ENCODE data around the gene KHDC1. TPM values are rescaled to one million over a fixed set of nuclear protein-coding genes. Genes with fewer than 3 reads are reported as not detected.
A peak's percentile ranks its signal among the peaks of the same experiment; 100 is the strongest.

KHDC1 gene
- total and polyA plus RNA-seq, 2 of the 4 experiments (the other 2 are of a cell fraction), result 1.6 to 5.5 TPM

GRCh38 chr6:73233048-73233447, 29.9 kb downstream of the KHDC1 start:
- Histone ChIP-seq H2AFZ (replicated peaks; ENCODE audit: low read length, poor library complexity) (no peak overlapping the region), H3K4me1 (ENCODE audit: control insufficient read depth, insufficient read depth, low read length) (peaks cover 4% of the 10 kb centered on the region), H3K27me3 (ENCODE audit: control insufficient read depth, insufficient read depth, low read length) (no peaks in the 10 kb centered on the region), H3K4me2 (ENCODE audit: low read depth, low read length) (no peak overlapping the region), H3K27ac (ENCODE audit: insufficient read depth, low read length) (no peak overlapping the region), H3K23ac (ENCODE audit: low read depth, low read length) (no peak overlapping the region), H2AK9ac (replicated peaks; ENCODE audit: low read depth, low read length, poor library complexity) (no peak overlapping the region), H3K9ac (ENCODE audit: low read depth, low read length) (no peak overlapping the region), H4K20me1 (ENCODE audit: insufficient read depth, low read length) (no peaks in the 10 kb centered on the region), H2BK120ac (ENCODE audit: low read depth, low read length) (no peak overlapping the region), H2BK5ac (ENCODE audit: low read depth, low read length, poor library complexity, severe bottlenecking) (no peak overlapping the region), H4K91ac (ENCODE audit: insufficient read depth, low read depth, low read length) (no peak overlapping the region), H3K56ac (ENCODE audit: extremely low read depth, insufficient read depth, low read length) (no peak overlapping the region), H2AK5ac (ENCODE audit: low read depth, low read length) (peak overlapping the region; percentile 11; the same call in 1 of the 2 replicates), H3K18ac (ENCODE audit: low read depth, low read length) (no peak overlapping the region; the same call in 1 of the 2 replicates), H2BK15ac (ENCODE audit: low read depth, low read length) (no peak overlapping the region), H4K8ac (ENCODE audit: low read depth in 2 of 2, low read length in 2 of 2) (no peak overlapping the region), H3K9me3 (ENCODE audit: control insufficient read depth, insufficient read depth, low read length) (no peaks in the 10 kb centered on the region), H3K14ac (replicated peaks; ENCODE audit: low read depth, low read length) (0 out of 2 replicates have a peak overlapping the region, but pooled peaks have one; percentile 46), H3K4me3 (ENCODE audit: insufficient read depth, low read depth, low read length) (no peak overlapping the region), H3K36me3 (ENCODE audit: control insufficient read depth, insufficient read depth, low read length) (no peaks in the 10 kb centered on the region), H3K4ac (ENCODE audit: low read depth, low read length) (no peak overlapping the region), H3K79me1 (ENCODE audit: low read depth in 1 of 2, low read length in 2 of 2) (no peaks in the 10 kb centered on the region), H2BK20ac (ENCODE audit: low read depth, low read length) (no peak overlapping the region), H4K5ac (ENCODE audit: low read depth, low read length) (no peak overlapping the region), H3K9me1 (ENCODE audit: insufficient read depth, low read length) (no peaks in the 10 kb centered on the region)
- no CpG with 5 or more reads among the region's 6 CpGs for WGBS, 2 experiments (ENCODE audit: extremely low coverage in 2 of 2, insufficient read length in 1 of 2)
- in situ Hi-C loops (cut with MboI; ENCODE audit: low sequenced_read_pairs), result no loop called here
- intact Hi-C loops (cut with micrococcal nuclease), result no loop called here
- ATAC-seq (ENCODE audit: low read depth) (no peak), DNase-seq (no peak)
- ChIA-PET POLR2A (ENCODE audit: unreplicated experiment) (no interaction called here), CTCF (no interaction called here)
- dilution Hi-C loops (cut with HindIII; ENCODE audit: low sequenced_read_pairs, unreplicated experiment), result no loop called here
- BruUV-seq (replicated peaks), result no TSS peak
- no peak for TF ChIP-seq SMC3 (IDR thresholded peaks at IDR 0.05; ENCODE audit: low read depth, low read length)
- TF ChIP-seq ELK1 (IDR thresholded peaks at IDR 0.05; ENCODE audit: borderline replicate concordance, low read depth, low read length), result no peak
- no peak for TF ChIP-seq RAD21 (IDR thresholded peaks at IDR 0.05; ENCODE audit: low read length)
- TF ChIP-seq MAZ (IDR thresholded peaks at IDR 0.05; ENCODE audit: borderline replicate concordance, low read depth, low read length), result no peak
- TF ChIP-seq MXI1 (IDR thresholded peaks at IDR 0.05; ENCODE audit: borderline replicate concordance, low read depth, low read length), result no peak
- TF ChIP-seq MAFK (IDR thresholded peaks at IDR 0.05; ENCODE audit: low read depth, low read length), result no peak
